GM23338 (cell line): Measurements from ENCODE around the gene CPLX3. TPM values are rescaled to one million over a fixed set of nuclear protein-coding genes. Genes with fewer than 3 reads are reported as not detected.

ENCODE experiments used
- ATAC-seq: fragments of 200-7000 bp; cut with Tn5 transposase; 3 replicates; pipeline ENCODE4 v1.9.1; 2020
- DNase-seq: peaks from one replicate; pipeline ENCODE4 v3.0.0-alpha.2; 2015; ENCODE audit warnings: low spot score
- H2AFZ ChIP-seq: fragments of 200-600 bp; sonication (generic); 2 replicates; pipeline ENCODE4 v1.8.0; 2016; ENCODE audit warnings: antibody characterized with exemption, mild to moderate bottlenecking, moderate library complexity
- H3F3A ChIP-seq: fragments of 200-600 bp; sonication (generic); replicated peaks from 2 replicates; pipeline ENCODE4 v1.8.0; 2017; ENCODE audit warnings: antibody characterized with exemption, mixed run types, low read depth
- H3K27ac ChIP-seq: fragments of 200-600 bp; sonication (generic); 2 replicates; pipeline ENCODE4 v1.6.1; 2016; ENCODE audit warnings: low read depth
- H3K27me3 ChIP-seq: fragments of 200-600 bp; sonication (generic); 2 replicates; pipeline ENCODE4 v1.8.0; 2016; ENCODE audit warnings: mild to moderate bottlenecking, mixed run types, moderate library complexity; ENCODE audit not compliant: insufficient read depth
- H3K36me3 ChIP-seq: fragments of 200-600 bp; sonication (generic); 2 replicates; pipeline ENCODE4 v1.8.0; 2016; ENCODE audit warnings: mild to moderate bottlenecking; ENCODE audit not compliant: insufficient read depth
- H3K4me1 ChIP-seq: fragments of 200-600 bp; sonication (generic); 2 replicates; pipeline ENCODE4 v1.8.0; 2016; ENCODE audit warnings: mild to moderate bottlenecking, moderate library complexity; ENCODE audit not compliant: insufficient read depth
- H3K4me2 ChIP-seq: fragments of 200-600 bp; sonication (generic); 2 replicates; pipeline ENCODE4 v1.7.1; 2017; ENCODE audit warnings: mixed run types
- H3K4me3 ChIP-seq: fragments of 200-600 bp; sonication (generic); 2 replicates; pipeline ENCODE4 v1.6.1; 2016; ENCODE audit warnings: mixed run types
- H3K79me2 ChIP-seq: fragments of 200-600 bp; sonication (generic); replicated peaks from 2 replicates; pipeline ENCODE4 v1.8.0; 2017; ENCODE audit warnings: mild to moderate bottlenecking; ENCODE audit not compliant: insufficient read depth
- H3K9me2 ChIP-seq: fragments of 200-600 bp; sonication (generic); 2 replicates; pipeline ENCODE4 v1.8.0; 2017; ENCODE audit not compliant: insufficient read depth
- H4K20me1 ChIP-seq: fragments of 200-600 bp; sonication (generic); replicated peaks from 2 replicates; pipeline ENCODE4 v1.8.0; 2017; ENCODE audit warnings: mild to moderate bottlenecking; ENCODE audit not compliant: insufficient read depth
- H3K27ac Mint-ChIP-seq: 2 replicates; pipeline ENCODE4 v1.8.0; 2020; ENCODE audit warnings: inconsistent platforms, mild to moderate bottlenecking, moderate library complexity, mixed read lengths
- H3K27me3 Mint-ChIP-seq: 3 replicates; pipeline ENCODE4 v1.8.0; 2022; ENCODE audit warnings: low read depth, mild to moderate bottlenecking, moderate library complexity, mixed read lengths, inconsistent platforms; ENCODE audit not compliant: insufficient read depth, poor library complexity
- H3K36me3 Mint-ChIP-seq: 3 replicates; pipeline ENCODE4 v1.8.0; 2021; ENCODE audit warnings: low read depth, mild to moderate bottlenecking, inconsistent platforms, moderate library complexity, mixed read lengths
- H3K4me1 Mint-ChIP-seq: 3 replicates; pipeline ENCODE4 v1.8.0; 2020; ENCODE audit warnings: mild to moderate bottlenecking, inconsistent platforms, mixed read lengths
- H3K4me3 Mint-ChIP-seq: 3 replicates; pipeline ENCODE4 v1.8.0; 2021; ENCODE audit warnings: moderate library complexity, mild to moderate bottlenecking, inconsistent platforms, mixed read lengths
- H3K9me3 Mint-ChIP-seq: 3 replicates; pipeline ENCODE4 v1.8.0; 2020; ENCODE audit warnings: moderate library complexity, mild to moderate bottlenecking, inconsistent platforms, mixed read lengths
- CREB1 ChIP-seq: fragments of 250-450 bp; sonication (Bioruptor Pico); IDR thresholded peaks from 2 replicates; pipeline ENCODE4 v1.5.0; 2020; ENCODE audit warnings: low read depth, mild to moderate bottlenecking, moderate library complexity
- CTCF ChIP-seq, 2 experiments: fragments of 200-600 bp in 1 of 2; sonication (generic) in 1 of 2; conservative IDR thresholded peaks; 2 replicates each; pipeline versions ENCODE4 v1.5.1 to v1.6.1; 2016 to 2017; ENCODE audit warnings: antibody characterized with exemption in 2 of 2, low read depth in 2 of 2, mild to moderate bottlenecking in 2 of 2, moderate library complexity in 1 of 2
- ETS1 ChIP-seq: IDR thresholded peaks from 2 replicates; pipeline ENCODE4 v1.6.1; 2016; ENCODE audit warnings: antibody characterized with exemption
- EZH2 ChIP-seq: fragments of 200-600 bp; sonication (generic); IDR thresholded peaks from one replicate; pipeline ENCODE4 v1.8.0; 2017; ENCODE audit warnings: antibody characterized with exemption, mild to moderate bottlenecking, low read depth; ENCODE audit not compliant: unreplicated experiment
- EZH2phosphoT487 ChIP-seq: fragments of 200-600 bp; sonication (generic); IDR thresholded peaks from one replicate; pipeline ENCODE4 v1.8.1; 2018; ENCODE audit warnings: antibody characterized with exemption; ENCODE audit not compliant: unreplicated experiment
- JUNB ChIP-seq: IDR thresholded peaks from one replicate; pipeline ENCODE4 v1.6.1; 2016; ENCODE audit warnings: antibody characterized with exemption; ENCODE audit not compliant: unreplicated experiment
- NANOG ChIP-seq: IDR thresholded peaks from 2 replicates; pipeline ENCODE4 v1.6.1; 2016; ENCODE audit warnings: antibody characterized with exemption, borderline replicate concordance
- POLR2AphosphoS5 ChIP-seq: IDR thresholded peaks from 2 replicates; pipeline ENCODE4 v1.6.1; 2016; ENCODE audit warnings: antibody characterized with exemption, low read depth
- REST ChIP-seq: IDR thresholded peaks from one replicate; pipeline ENCODE4 v1.6.1; 2018; ENCODE audit warnings: antibody characterized with exemption; ENCODE audit not compliant: unreplicated experiment
- STAT1 ChIP-seq: IDR thresholded peaks from one replicate; pipeline ENCODE4 v1.6.1; 2016; ENCODE audit warnings: antibody characterized with exemption; ENCODE audit not compliant: unreplicated experiment
- ZNF114 ChIP-seq: fragments of 250-450 bp; sonication (Bioruptor Pico); IDR thresholded peaks from 2 replicates; pipeline ENCODE4 v1.5.0; 2020; ENCODE audit warnings: mild to moderate bottlenecking, moderate library complexity
- ZNF331 ChIP-seq: fragments of 250-450 bp; sonication (Bioruptor Pico); IDR thresholded peaks from 2 replicates; pipeline ENCODE4 v1.5.0; 2020; ENCODE audit warnings: low read depth, mild to moderate bottlenecking, moderate library complexity
- ZNF462 ChIP-seq: fragments of 250-450 bp; sonication (Bioruptor Pico); IDR thresholded peaks from 2 replicates; pipeline ENCODE4 v1.5.0; 2020; ENCODE audit warnings: mild to moderate bottlenecking, moderate library complexity
- polyA plus RNA-seq: library from polyadenylated mRNA; unstranded; fragments of >200 nt; fragmentation: Nextera tagmentation; extraction: Ambion mirVana; gene quantifications from 2 replicates; pipeline ENCODE4 v1.2.1, GENCODE V29; 2016
- total RNA-seq: library from RNA; depleted of rRNA; stranded (reverse); fragments of >200 nt; shearing (Covaris generic); gene quantifications from 2 replicates; pipeline ENCODE4 v1.2.3, GENCODE V29; 2014

Gene CPLX3
- total and polyA plus RNA-seq, 2 experiments from 2014 or later = 0.66 TPM; not detected in 1

GRCh38 chr15:74869726-74870407 is 43.4 kb downstream of the CPLX3 start:
- Mint-ChIP-seq H3K27me3 (peaks cover 19% of the 10 kb centered on the region), H3K36me3 (peaks cover 19% of the 10 kb centered on the region; the same call in 2 of the 3 replicates), H3K27ac (no peak overlapping the region), H3K4me1 (peaks cover 25% of the 10 kb centered on the region), H3K4me3 (no peak overlapping the region; the same call in 2 of the 3 replicates), H3K9me3 (no peaks in the 10 kb centered on the region)
- peaks cover 34% of the 10 kb centered on the region for H4K20me1 ChIP-seq
- H3F3A ChIP-seq = 0 out of 2 replicates have a peak, but pooled peaks cover 8% of the 10 kb centered on the region
- no peaks in the 10 kb centered on the region for H3K36me3 ChIP-seq
- no peak overlapping the region for H3K27ac ChIP-seq
- no peak overlapping the region for H2AFZ ChIP-seq
- peaks cover 54% of the 10 kb centered on the region for H3K79me2 ChIP-seq
- H3K4me3 ChIP-seq = no peak overlapping the region
- no peaks in the 10 kb centered on the region for H3K4me1 ChIP-seq
- H3K27me3 ChIP-seq = no peaks in the 10 kb centered on the region
- ATAC-seq (no peak), DNase-seq (no peak)
- TF ChIP-seq REST (no peak), STAT1 (no peak), ZNF331 (CRISPR knock-in tag) (no peak), ETS1 (no peak), EZH2phosphoT487 (no peak), POLR2AphosphoS5 (no peak), NANOG (no peak), ZNF114 (no peak), ZNF462 (CRISPR knock-in tag) (no peak), JUNB (no peak), CREB1 (CRISPR knock-in tag) (no peak), CTCF (conservative IDR thresholded peaks at IDR 0.05; ENCODE audit: low read depth in 2 of 2) (no peak), EZH2 (no peak)
- H3K9me2 ChIP-seq = no peaks in the 10 kb centered on the region
- no peak overlapping the region for H3K4me2 ChIP-seq
